ENCODE data around the gene KCNK3. TPM values are rescaled to one million over a fixed set of nuclear protein-coding genes. Genes with fewer than 3 reads are reported as not detected.
"Not testable (repeated sequence)": the region's sequence is repeated elsewhere in the genome, so short reads cannot be mapped to it uniquely, and the experiment has no call there.

Gene KCNK3
- total RNA-seq, 2 donors from 2014 or later: not detected

- Mint-ChIP-seq H3K4me3 (no peak overlapping the region), H3K36me3 (ENCODE audit: low read depth) (no peaks in the 10 kb centered on the region), H3K4me1 (peaks cover 3% of the 10 kb centered on the region), H3K27me3 (peaks cover 47% of the 10 kb centered on the region), H3K27ac (no peak overlapping the region)
- DNase-seq (no peak), ATAC-seq (no peak)
- H3K9me3 ChIP-seq (ENCODE audit: control insufficient read depth, low read length, poor library complexity, severe bottlenecking): no peaks in the 10 kb centered on the region
Observed at GRCh38 chr2:26653207-26654060, 39.1 kb upstream of the KCNK3 start.

GRCh38 chr2:26654061-26654340, 38.5 kb upstream of the KCNK3 start:
- no peak overlapping the region for H3K4me3 Mint-ChIP-seq
- DNase-seq (no peak), ATAC-seq (no peak)
- H3K36me3 Mint-ChIP-seq (ENCODE audit: low read depth): no peaks in the 10 kb centered on the region
- no peak overlapping the region for H3K27ac Mint-ChIP-seq
- H3K9me3 ChIP-seq (ENCODE audit: control insufficient read depth, low read length, poor library complexity, severe bottlenecking): no peaks in the 10 kb centered on the region
- H3K27me3 Mint-ChIP-seq: peaks cover 47% of the 10 kb centered on the region
- peaks cover 3% of the 10 kb centered on the region for H3K4me1 Mint-ChIP-seq

- not testable (repeated sequence) for ATAC-seq; H3K4me1 Mint-ChIP-seq; DNase-seq; H3K27ac Mint-ChIP-seq; H3K36me3 Mint-ChIP-seq (ENCODE audit: low read depth); H3K4me3 Mint-ChIP-seq; H3K9me3 ChIP-seq (ENCODE audit: control insufficient read depth, low read length, poor library complexity, severe bottlenecking)
- H3K27me3 Mint-ChIP-seq: peaks cover 39% of the 10 kb centered on the region
Observed at GRCh38 chr2:26655120-26655519, 37.4 kb upstream of the KCNK3 start.

- DNase-seq: no peak
- no peaks in the 10 kb centered on the region for H3K9me3 ChIP-seq (ENCODE audit: control insufficient read depth, low read length, poor library complexity, severe bottlenecking)
- Mint-ChIP-seq H3K27ac (no peak overlapping the region), H3K4me1 (peaks cover 3% of the 10 kb centered on the region), H3K4me3 (no peak overlapping the region), H3K36me3 (ENCODE audit: low read depth) (no peaks in the 10 kb centered on the region), H3K27me3 (peaks cover 33% of the 10 kb centered on the region)
- ATAC-seq: no peak
Observed at GRCh38 chr2:26655611-26656195, 36.8 kb upstream of the KCNK3 start.

GRCh38 chr2:26657265-26657664, 35.3 kb upstream of the KCNK3 start:
- H3K27me3 Mint-ChIP-seq: peaks cover 20% of the 10 kb centered on the region
- no peak overlapping the region for H3K27ac Mint-ChIP-seq
- H3K36me3 Mint-ChIP-seq (ENCODE audit: low read depth): no peaks in the 10 kb centered on the region
- H3K9me3 ChIP-seq (ENCODE audit: control insufficient read depth, low read length, poor library complexity, severe bottlenecking): no peaks in the 10 kb centered on the region
- H3K4me3 Mint-ChIP-seq: no peak overlapping the region
- ATAC-seq (no peak), DNase-seq (no peak)
- peaks cover 3% of the 10 kb centered on the region for H3K4me1 Mint-ChIP-seq

GRCh38 chr2:26658691-26659346, 33.7 kb upstream of the KCNK3 start:
- DNase-seq: no peak
- Mint-ChIP-seq H3K4me1 (peaks cover 3% of the 10 kb centered on the region), H3K27ac (no peak overlapping the region), H3K27me3 (peaks cover 5% of the 10 kb centered on the region), H3K4me3 (no peak overlapping the region), H3K36me3 (ENCODE audit: low read depth) (no peaks in the 10 kb centered on the region)
- H3K9me3 ChIP-seq (ENCODE audit: control insufficient read depth, low read length, poor library complexity, severe bottlenecking): no peaks in the 10 kb centered on the region
- no peak for ATAC-seq

- ATAC-seq: no peak
- no peak for DNase-seq
- no peaks in the 10 kb centered on the region for H3K9me3 ChIP-seq (ENCODE audit: control insufficient read depth, low read length, poor library complexity, severe bottlenecking)
- H3K4me1 Mint-ChIP-seq: no peaks in the 10 kb centered on the region
- no peak overlapping the region for H3K27ac Mint-ChIP-seq
- no peaks in the 10 kb centered on the region for H3K36me3 Mint-ChIP-seq (ENCODE audit: low read depth)
- no peak overlapping the region for H3K4me3 Mint-ChIP-seq
- no peaks in the 10 kb centered on the region for H3K27me3 Mint-ChIP-seq
Observed at GRCh38 chr2:26660363-26660962, 32.1 kb upstream of the KCNK3 start.

GRCh38 chr2:26665296-26665695, 27.2 kb upstream of the KCNK3 start:
- H3K4me1 Mint-ChIP-seq; H3K36me3 Mint-ChIP-seq (ENCODE audit: low read depth); H3K27ac Mint-ChIP-seq; DNase-seq; ATAC-seq; H3K4me3 Mint-ChIP-seq; H3K9me3 ChIP-seq (ENCODE audit: control insufficient read depth, low read length, poor library complexity, severe bottlenecking): not testable (repeated sequence)
- peaks cover 28% of the 10 kb centered on the region for H3K27me3 Mint-ChIP-seq

GRCh38 chr2:26666671-26667070, 25.9 kb upstream of the KCNK3 start:
- Mint-ChIP-seq H3K27me3 (peaks cover 40% of the 10 kb centered on the region), H3K4me3 (no peak overlapping the region), H3K4me1 (no peaks in the 10 kb centered on the region), H3K36me3 (ENCODE audit: low read depth) (no peaks in the 10 kb centered on the region), H3K27ac (no peak overlapping the region)
- H3K9me3 ChIP-seq (ENCODE audit: control insufficient read depth, low read length, poor library complexity, severe bottlenecking): no peaks in the 10 kb centered on the region
- DNase-seq (no peak), ATAC-seq (no peak)

GRCh38 chr2:26668041-26668440, 24.5 kb upstream of the KCNK3 start:
- peaks cover 54% of the 10 kb centered on the region for H3K27me3 Mint-ChIP-seq
- no peak overlapping the region for H3K4me3 Mint-ChIP-seq
- ATAC-seq: no peak
- no peaks in the 10 kb centered on the region for H3K9me3 ChIP-seq (ENCODE audit: control insufficient read depth, low read length, poor library complexity, severe bottlenecking)
- no peak for DNase-seq
- H3K27ac Mint-ChIP-seq: no peak overlapping the region
- no peaks in the 10 kb centered on the region for H3K36me3 Mint-ChIP-seq (ENCODE audit: low read depth)
- H3K4me1 Mint-ChIP-seq: no peaks in the 10 kb centered on the region

GRCh38 chr2:26668856-26669750, 23.4 kb upstream of the KCNK3 start:
- H3K4me1 Mint-ChIP-seq: no peaks in the 10 kb centered on the region
- no peaks in the 10 kb centered on the region for H3K9me3 ChIP-seq (ENCODE audit: control insufficient read depth, low read length, poor library complexity, severe bottlenecking)
- H3K4me3 Mint-ChIP-seq: no peak overlapping the region
- peaks cover 59% of the 10 kb centered on the region for H3K27me3 Mint-ChIP-seq
- ATAC-seq (no peak), DNase-seq (no peak)
- no peak overlapping the region for H3K27ac Mint-ChIP-seq
- no peaks in the 10 kb centered on the region for H3K36me3 Mint-ChIP-seq (ENCODE audit: low read depth)

GRCh38 chr2:26670171-26670570, 22.4 kb upstream of the KCNK3 start:
- Mint-ChIP-seq H3K4me1 (no peaks in the 10 kb centered on the region), H3K27ac (no peak overlapping the region), H3K4me3 (no peak overlapping the region), H3K36me3 (ENCODE audit: low read depth) (no peaks in the 10 kb centered on the region), H3K27me3 (peaks cover 59% of the 10 kb centered on the region)
- DNase-seq (no peak), ATAC-seq (no peak)
- no peaks in the 10 kb centered on the region for H3K9me3 ChIP-seq (ENCODE audit: control insufficient read depth, low read length, poor library complexity, severe bottlenecking)
